KMS-11 (cell line): ENCODE results near the gene TMEM179B.

Experiments used
- H2AFZ ChIP-seq: fragments of 200-600 bp; sonication (generic); 2 replicates; pipeline ENCODE4 v1.6.1; 2016; ENCODE audit warnings: antibody characterized with exemption, mixed run types, low read depth
- H3K27ac ChIP-seq: fragments of 200-600 bp; sonication (generic); 2 replicates; pipeline ENCODE4 v1.6.1; 2016; ENCODE audit warnings: mild to moderate bottlenecking, mixed run types
- H3K27me3 ChIP-seq: fragments of 200-600 bp; sonication (generic); 2 replicates; pipeline ENCODE4 v1.6.1; 2017; ENCODE audit warnings: mild to moderate bottlenecking, low read depth, mixed run types, moderate library complexity; ENCODE audit not compliant: insufficient read depth
- H3K36me3 ChIP-seq: fragments of 200-600 bp; sonication (generic); 2 replicates; pipeline ENCODE4 v1.6.1; 2017; ENCODE audit warnings: mild to moderate bottlenecking, mixed run types; ENCODE audit not compliant: insufficient read depth
- H3K4me1 ChIP-seq: fragments of 200-600 bp; sonication (generic); 2 replicates; pipeline ENCODE4 v1.6.1; 2016; ENCODE audit warnings: mild to moderate bottlenecking, low read depth, mixed run types; ENCODE audit not compliant: poor library complexity, severe bottlenecking
- H3K4me2 ChIP-seq: fragments of 200-600 bp; sonication (generic); 2 replicates; pipeline ENCODE4 v1.7.0; 2016; ENCODE audit warnings: mild to moderate bottlenecking, mixed run types
- H3K4me3 ChIP-seq: fragments of 200-600 bp; sonication (generic); IDR thresholded peaks from 2 replicates; pipeline ENCODE4 v1.6.1; 2017; ENCODE audit warnings: low read depth, low read length, mixed read lengths; ENCODE audit not compliant: insufficient read depth
- H3K79me2 ChIP-seq: fragments of 200-600 bp; sonication (generic); 2 replicates; pipeline ENCODE4 v1.6.1; 2016; ENCODE audit warnings: low read depth, mixed run types; ENCODE audit not compliant: insufficient read depth
- H3K9ac ChIP-seq: fragments of 200-600 bp; sonication (generic); 2 replicates; pipeline ENCODE4 v1.6.1; 2016; ENCODE audit warnings: mild to moderate bottlenecking, mixed run types
- H4K20me1 ChIP-seq: fragments of 200-600 bp; sonication (generic); 2 replicates; pipeline ENCODE4 v1.6.1; 2016; ENCODE audit warnings: mild to moderate bottlenecking, mixed run types; ENCODE audit not compliant: insufficient read depth
- TF ChIP-seq, protein P1 (sequence below): fragments of 200-600 bp; sonication (generic); conservative IDR thresholded peaks from 2 replicates; pipeline ENCODE4 v1.6.1; 2017; ENCODE audit warnings: low read depth, mild to moderate bottlenecking, antibody characterized with exemption, low read length, moderate library complexity, mixed read lengths

The TMEM179B gene

DNA sequence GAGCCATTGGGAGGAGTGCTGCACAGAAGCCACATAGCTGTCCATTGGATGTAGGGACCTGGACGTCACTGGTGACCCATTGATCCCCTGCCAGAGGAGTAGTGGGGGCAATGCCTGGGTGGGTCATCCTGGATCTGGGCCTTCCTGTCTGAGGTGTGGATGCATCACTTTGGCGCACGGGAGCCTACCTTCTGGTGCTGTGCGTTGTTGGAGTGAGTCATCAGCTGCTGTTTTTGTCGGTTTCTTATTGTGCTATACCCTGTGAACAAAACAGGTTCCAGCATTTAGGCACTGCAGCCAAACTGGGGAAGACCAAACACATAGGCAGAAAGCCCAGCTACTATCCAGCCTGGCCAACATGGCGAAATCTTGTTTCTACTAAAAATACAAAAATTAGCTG, 12.8 kb upstream of the TMEM179B start:
- TF ChIP-seq, protein P1, sequence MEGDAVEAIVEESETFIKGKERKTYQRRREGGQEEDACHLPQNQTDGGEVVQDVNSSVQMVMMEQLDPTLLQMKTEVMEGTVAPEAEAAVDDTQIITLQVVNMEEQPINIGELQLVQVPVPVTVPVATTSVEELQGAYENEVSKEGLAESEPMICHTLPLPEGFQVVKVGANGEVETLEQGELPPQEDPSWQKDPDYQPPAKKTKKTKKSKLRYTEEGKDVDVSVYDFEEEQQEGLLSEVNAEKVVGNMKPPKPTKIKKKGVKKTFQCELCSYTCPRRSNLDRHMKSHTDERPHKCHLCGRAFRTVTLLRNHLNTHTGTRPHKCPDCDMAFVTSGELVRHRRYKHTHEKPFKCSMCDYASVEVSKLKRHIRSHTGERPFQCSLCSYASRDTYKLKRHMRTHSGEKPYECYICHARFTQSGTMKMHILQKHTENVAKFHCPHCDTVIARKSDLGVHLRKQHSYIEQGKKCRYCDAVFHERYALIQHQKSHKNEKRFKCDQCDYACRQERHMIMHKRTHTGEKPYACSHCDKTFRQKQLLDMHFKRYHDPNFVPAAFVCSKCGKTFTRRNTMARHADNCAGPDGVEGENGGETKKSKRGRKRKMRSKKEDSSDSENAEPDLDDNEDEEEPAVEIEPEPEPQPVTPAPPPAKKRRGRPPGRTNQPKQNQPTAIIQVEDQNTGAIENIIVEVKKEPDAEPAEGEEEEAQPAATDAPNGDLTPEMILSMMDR = no peak
- no peak overlapping the region for H3K27ac ChIP-seq
- no peak overlapping the region for H3K4me2 ChIP-seq
- H4K20me1 ChIP-seq = no peaks in the 10 kb centered on the region
- no peak overlapping the region for H2AFZ ChIP-seq
- H3K36me3 ChIP-seq = no peaks in the 10 kb centered on the region; the same call in 1 of the 2 replicates
- peaks cover 21% of the 10 kb centered on the region for H3K79me2 ChIP-seq
- H3K27me3 ChIP-seq = no peaks in the 10 kb centered on the region
- H3K9ac ChIP-seq = no peak overlapping the region
- no peak overlapping the region for H3K4me3 ChIP-seq
- H3K4me1 ChIP-seq = peaks cover 23% of the 10 kb centered on the region

DNA sequence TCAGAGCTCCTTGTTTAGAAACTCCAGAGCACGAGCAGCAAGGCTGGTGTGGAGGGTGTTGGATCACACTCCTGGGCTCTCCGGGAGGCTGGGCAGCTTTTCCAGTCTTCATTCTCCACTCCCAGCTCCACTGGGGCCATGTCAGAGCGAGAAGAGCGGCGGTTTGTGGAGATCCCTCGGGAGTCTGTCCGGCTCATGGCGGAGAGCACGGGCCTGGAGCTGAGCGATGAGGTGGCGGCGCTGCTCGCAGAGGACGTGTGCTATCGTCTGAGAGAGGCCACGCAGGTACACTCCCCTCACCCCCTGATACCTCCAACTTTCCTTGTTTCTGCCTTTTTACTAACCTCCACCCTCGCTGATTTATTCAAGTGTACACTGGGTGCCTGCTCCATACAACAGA, 11.6 kb upstream of the TMEM179B start:
- no peak overlapping the region for H3K4me2 ChIP-seq
- no peaks in the 10 kb centered on the region for H4K20me1 ChIP-seq
- H3K27ac ChIP-seq = no peak overlapping the region
- H3K27me3 ChIP-seq = no peaks in the 10 kb centered on the region
- no peaks in the 10 kb centered on the region; the same call in 1 of the 2 replicates for H3K36me3 ChIP-seq
- H3K79me2 ChIP-seq = peaks cover 21% of the 10 kb centered on the region
- H3K4me3 ChIP-seq = no peak overlapping the region
- no peak overlapping the region for H2AFZ ChIP-seq
- TF ChIP-seq, protein P1 = no peak
- peaks cover 14% of the 10 kb centered on the region for H3K4me1 ChIP-seq
- H3K9ac ChIP-seq = no peak overlapping the region

DNA sequence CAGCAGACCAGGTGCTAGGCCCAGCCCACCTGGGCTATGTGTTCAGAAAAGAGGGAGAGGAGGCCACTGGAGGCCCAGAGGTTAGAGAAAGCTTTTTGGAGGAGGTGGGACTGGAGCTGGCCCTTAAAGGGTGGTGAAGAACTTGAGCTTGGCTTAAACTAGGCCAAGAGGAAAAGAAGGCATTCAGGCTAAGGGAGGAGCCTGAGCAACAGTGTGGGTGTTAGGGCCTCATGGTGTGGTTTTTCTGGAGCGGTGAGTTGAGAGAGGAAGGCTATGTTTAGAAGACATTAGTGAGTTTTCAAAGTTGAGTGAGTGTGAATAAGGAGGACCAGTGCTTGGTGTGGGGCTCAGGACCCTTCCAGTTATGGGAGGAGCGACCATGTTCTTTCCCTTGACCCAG, 9.8 kb upstream of the TMEM179B start:
- Histone ChIP-seq H3K9ac (no peak overlapping the region), H3K4me2 (no peak overlapping the region)

DNA sequence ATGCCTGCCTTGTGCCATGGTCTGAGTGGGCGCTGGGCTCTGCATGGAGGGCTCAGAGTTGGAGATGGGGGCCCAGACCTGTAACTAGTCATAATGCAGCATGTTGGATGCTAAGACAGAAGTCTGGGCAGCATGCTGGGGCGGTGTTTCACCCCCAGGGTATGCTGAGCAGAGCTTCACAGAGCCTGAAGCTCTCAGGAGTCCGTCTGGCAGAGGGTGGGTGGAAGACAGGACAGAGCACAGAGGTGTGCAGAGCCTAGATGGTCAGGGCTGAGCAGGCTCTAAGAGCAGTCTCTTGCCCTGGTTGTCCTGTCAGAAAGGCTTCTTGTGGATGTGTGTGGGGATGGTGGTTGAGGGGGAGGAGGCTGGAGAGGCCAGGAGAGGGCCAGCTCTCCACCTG, 8.8 kb upstream of the TMEM179B start:
- H4K20me1 ChIP-seq = no peaks in the 10 kb centered on the region
- no peak overlapping the region for H2AFZ ChIP-seq
- H3K4me3 ChIP-seq = no peak overlapping the region
- H3K27ac ChIP-seq = no peak overlapping the region
- TF ChIP-seq, protein P1 = no peak
- no peak overlapping the region for H3K9ac ChIP-seq
- H3K79me2 ChIP-seq = 0 out of 2 replicates have a peak, but pooled peaks cover 2% of the 10 kb centered on the region
- no peak overlapping the region for H3K4me2 ChIP-seq
- H3K4me1 ChIP-seq = peaks cover 3% of the 10 kb centered on the region
- H3K27me3 ChIP-seq = no peaks in the 10 kb centered on the region
- no peaks in the 10 kb centered on the region; the same call in 1 of the 2 replicates for H3K36me3 ChIP-seq

More for the DNA sequence above, 9.8 kb upstream of the TMEM179B start:
- H3K4me3 ChIP-seq = no peak overlapping the region
- peaks cover 5% of the 10 kb centered on the region for H3K4me1 ChIP-seq
- H3K79me2 ChIP-seq = peaks cover 13% of the 10 kb centered on the region
- TF ChIP-seq, protein P1 = no peak
- no peak overlapping the region for H2AFZ ChIP-seq
- H4K20me1 ChIP-seq = no peaks in the 10 kb centered on the region
- H3K36me3 ChIP-seq = no peaks in the 10 kb centered on the region; the same call in 1 of the 2 replicates
- no peak overlapping the region for H3K27ac ChIP-seq
- no peaks in the 10 kb centered on the region for H3K27me3 ChIP-seq
